AML-193 (cell line): ENCODE data around the gene SREBF2.
"Not testable (repeated sequence)": the region's sequence is repeated elsewhere in the genome, so short reads cannot be mapped to it uniquely, and the experiment has no call there.

ENCODE experiments used
- DNase-seq, 2 experiments: peaks; one replicate each; lab custom pipeline; 2025; lab: John Stamatoyannopoulos, UW

Gene SREBF2

GRCh38 chr22:41947424-41948080 is 114.6 kb downstream of the SREBF2 start:
- DNase-seq, result no peak

GRCh38 chr22:41948142-41948541 is 115.2 kb downstream of the SREBF2 start:
- DNase-seq, result no peak

DNA sequence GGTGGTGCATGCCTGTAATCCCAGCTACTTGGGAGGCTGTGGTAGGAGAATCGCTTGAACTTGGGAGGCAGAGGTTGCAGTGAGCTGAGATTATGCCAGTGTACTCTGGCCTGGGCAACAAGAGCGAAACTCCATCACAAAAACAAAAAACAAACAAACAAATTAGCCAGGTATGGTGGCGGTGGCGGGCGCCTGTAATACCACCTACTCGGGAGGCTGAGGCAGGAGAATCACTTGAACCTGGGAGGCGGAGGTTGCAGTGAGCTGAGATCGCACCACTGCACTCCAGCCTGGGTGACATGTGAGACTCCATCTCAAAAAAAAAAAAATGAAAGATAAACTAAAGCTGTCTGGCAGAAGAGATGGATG is 116.0 kb downstream of the SREBF2 start:
- not testable (repeated sequence) for DNase-seq

- no peak for DNase-seq
Observed at GRCh38 chr22:41949297-41949965, 116.5 kb downstream of the SREBF2 start.

- no peak for DNase-seq
Observed at GRCh38 chr22:41951898-41952474, 119.1 kb downstream of the SREBF2 start, which contains the start of gene SMIM45. SMIM45 (plus strand) TSS chr22:41952150.

DNA sequence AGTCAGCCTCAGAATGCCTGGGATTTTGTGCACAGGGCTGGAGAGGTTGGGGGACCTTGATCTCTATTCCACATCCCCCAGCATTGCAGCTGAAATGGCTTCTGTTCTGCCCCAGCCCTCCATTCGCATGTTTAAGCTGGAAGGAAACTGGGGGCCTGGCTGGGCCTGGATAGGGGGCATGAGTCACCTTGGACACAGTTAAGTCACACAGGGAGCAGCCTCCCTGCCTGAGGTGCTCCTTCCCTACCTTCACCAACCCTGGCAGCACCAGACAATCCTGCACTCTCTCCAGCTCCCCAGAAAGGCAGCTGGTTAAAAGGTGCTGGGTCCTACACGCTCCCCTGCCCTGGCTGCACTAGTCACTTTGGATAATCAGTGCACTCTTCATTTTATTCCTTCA is 119.8 kb downstream of the SREBF2 start:
- DNase-seq, result no peak
